ENCODE measurements around the gene RNU1-2. TPM values are rescaled to one million over a fixed set of nuclear protein-coding genes. Genes with fewer than 3 reads are reported as not detected.
"Not testable (repeated sequence)": the region's sequence is repeated elsewhere in the genome, so short reads cannot be mapped to it uniquely, and the experiment has no call there.

RNU1-2 gene
- under 1 TPM; under 0.01 TPM for total RNA-seq

- peak; percentile 96 for DNase-seq (ENCODE audit: low spot score in 2 of 2)
- peak within 1 kb of the TSS; percentile 85 for H3K27ac ChIP-seq
- H3K36me3 ChIP-seq, H3K27me3 ChIP-seq, H3K9me3 ChIP-seq: not testable (repeated sequence)
- 0% methylated on average over 16 of the region's 39 CpGs for WGBS
- H3K4me1 ChIP-seq, result peaks cover 16% of the 10 kb centered on the region
- peak within 1 kb of the TSS; percentile 33 for H3K4me3 ChIP-seq
- TF ChIP-seq POLR2A (IDR thresholded peaks at IDR 0.05), result peak; percentile 61 to 89
These were observed at the start of gene RNU1-2 for GRCh38 chr1:16895598-16896315. RNU1-2 (plus strand) TSS chr1:16895980.

- H3K36me3 ChIP-seq; H3K4me3 ChIP-seq; H3K9me3 ChIP-seq; H3K4me1 ChIP-seq; H3K27ac ChIP-seq; DNase-seq (ENCODE audit: low spot score in 2 of 2); H3K27me3 ChIP-seq: not testable (repeated sequence)
- WGBS, result 83% methylated on average over 2 of the region's 2 CpGs
These were observed 39.6 kb upstream of the RNU1-2 start for GRCh38 chr1:16856201-16856600.

GRCh38 chr1:16859167-16860041 is 36.4 kb upstream of the RNU1-2 start:
- DNase-seq (ENCODE audit: low spot score in 2 of 2), result not testable (repeated sequence)

GRCh38 chr1:16860048-16860447 is 35.7 kb upstream of the RNU1-2 start:
- H3K4me1 ChIP-seq; H3K27me3 ChIP-seq; DNase-seq (ENCODE audit: low spot score in 2 of 2); H3K4me3 ChIP-seq; H3K36me3 ChIP-seq; H3K9me3 ChIP-seq; H3K27ac ChIP-seq: not testable (repeated sequence)
- 84% methylated on average over 9 of the region's 9 CpGs for WGBS

More at GRCh38 chr1:16859167-16860041, 36.4 kb upstream of the RNU1-2 start:
- H3K27me3 ChIP-seq, H3K27ac ChIP-seq, H3K4me1 ChIP-seq, H3K9me3 ChIP-seq, H3K36me3 ChIP-seq, H3K4me3 ChIP-seq: not testable (repeated sequence)
- 55% methylated on average over 28 of the region's 46 CpGs for WGBS

GRCh38 chr1:16861832-16862245 is 33.9 kb upstream of the RNU1-2 start:
- H3K27me3 ChIP-seq; H3K9me3 ChIP-seq; DNase-seq (ENCODE audit: low spot score in 2 of 2); H3K4me3 ChIP-seq; H3K27ac ChIP-seq; H3K4me1 ChIP-seq; H3K36me3 ChIP-seq: not testable (repeated sequence)
- WGBS, result 32% methylated on average over 12 of the region's 16 CpGs

- not testable (repeated sequence) for H3K4me3 ChIP-seq; H3K36me3 ChIP-seq; H3K4me1 ChIP-seq; DNase-seq (ENCODE audit: low spot score in 2 of 2); H3K27me3 ChIP-seq; H3K9me3 ChIP-seq; H3K27ac ChIP-seq
- WGBS, result 89% methylated on average over 7 of the region's 25 CpGs
These were observed 33.4 kb upstream of the RNU1-2 start for GRCh38 chr1:16862415-16862814.

- H3K4me1 ChIP-seq; DNase-seq (ENCODE audit: low spot score in 2 of 2); H3K27ac ChIP-seq: not testable (repeated sequence)
These were observed 32.8 kb upstream of the RNU1-2 start for GRCh38 chr1:16863024-16863423.

GRCh38 chr1:16866926-16867707 is 28.7 kb upstream of the RNU1-2 start:
- not testable (repeated sequence) for H3K36me3 ChIP-seq; H3K27ac ChIP-seq; DNase-seq (ENCODE audit: low spot score in 2 of 2); H3K9me3 ChIP-seq; H3K4me3 ChIP-seq; H3K4me1 ChIP-seq
- WGBS, result 77% methylated on average over 3 of the region's 6 CpGs
- peaks cover 22% of the 10 kb centered on the region for H3K27me3 ChIP-seq

More at GRCh38 chr1:16863024-16863423, 32.8 kb upstream of the RNU1-2 start:
- not testable (repeated sequence) for H3K27me3 ChIP-seq, H3K4me3 ChIP-seq, H3K9me3 ChIP-seq, H3K36me3 ChIP-seq
- WGBS, result 90% methylated on average over 6 of the region's 11 CpGs

- not testable (repeated sequence) for H3K4me3 ChIP-seq; H3K9me3 ChIP-seq; H3K27ac ChIP-seq; DNase-seq (ENCODE audit: low spot score in 2 of 2); H3K36me3 ChIP-seq
- 81% methylated on average over 4 of the region's 6 CpGs for WGBS
- Histone ChIP-seq H3K4me1 (peaks cover 11% of the 10 kb centered on the region), H3K27me3 (peaks cover 30% of the 10 kb centered on the region)
These were observed 27.0 kb upstream of the RNU1-2 start for GRCh38 chr1:16868787-16869186.

- Histone ChIP-seq H3K27me3 (peaks cover 37% of the 10 kb centered on the region), H3K4me1 (peaks cover 12% of the 10 kb centered on the region)
- H3K4me3 ChIP-seq; H3K27ac ChIP-seq; DNase-seq (ENCODE audit: low spot score in 2 of 2); H3K9me3 ChIP-seq; H3K36me3 ChIP-seq: not testable (repeated sequence)
- WGBS, result 89% methylated on average over 6 of the region's 7 CpGs
These were observed 25.8 kb upstream of the RNU1-2 start for GRCh38 chr1:16869996-16870395.

- not testable (repeated sequence) for H3K4me3 ChIP-seq; H3K9me3 ChIP-seq; H3K36me3 ChIP-seq; DNase-seq (ENCODE audit: low spot score in 2 of 2); H3K27ac ChIP-seq
- WGBS, result 84% methylated on average over 13 of the region's 23 CpGs
- Histone ChIP-seq H3K4me1 (peaks cover 12% of the 10 kb centered on the region), H3K27me3 (peaks cover 48% of the 10 kb centered on the region)
These were observed 24.6 kb upstream of the RNU1-2 start for GRCh38 chr1:16871171-16871570.

- H3K36me3 ChIP-seq, H3K9me3 ChIP-seq, H3K27ac ChIP-seq: not testable (repeated sequence)
- Histone ChIP-seq H3K4me3 (peak overlapping the region; percentile 33), H3K27me3 (peaks cover 59% of the 10 kb centered on the region), H3K4me1 (peaks cover 12% of the 10 kb centered on the region)
- 40% methylated on average over 29 of the region's 66 CpGs for WGBS
- DNase-seq (ENCODE audit: low spot score in 2 of 2), result peak; percentile 82 to 91
These were observed 23.4 kb upstream of the RNU1-2 start for GRCh38 chr1:16872152-16873075.

All from suprapubic skin (tissue), 4 donors.